GM10847 (cell line): ENCODE measurements around the gene ARFGEF3.

Experiments used
- POLR2A ChIP-seq: IDR thresholded peaks from 2 replicates; pipeline ENCODE4 v1.6.1; 2011; ENCODE audit not compliant: insufficient read length; ENCODE audit errors: extremely low read depth

Gene ARFGEF3

DNA sequence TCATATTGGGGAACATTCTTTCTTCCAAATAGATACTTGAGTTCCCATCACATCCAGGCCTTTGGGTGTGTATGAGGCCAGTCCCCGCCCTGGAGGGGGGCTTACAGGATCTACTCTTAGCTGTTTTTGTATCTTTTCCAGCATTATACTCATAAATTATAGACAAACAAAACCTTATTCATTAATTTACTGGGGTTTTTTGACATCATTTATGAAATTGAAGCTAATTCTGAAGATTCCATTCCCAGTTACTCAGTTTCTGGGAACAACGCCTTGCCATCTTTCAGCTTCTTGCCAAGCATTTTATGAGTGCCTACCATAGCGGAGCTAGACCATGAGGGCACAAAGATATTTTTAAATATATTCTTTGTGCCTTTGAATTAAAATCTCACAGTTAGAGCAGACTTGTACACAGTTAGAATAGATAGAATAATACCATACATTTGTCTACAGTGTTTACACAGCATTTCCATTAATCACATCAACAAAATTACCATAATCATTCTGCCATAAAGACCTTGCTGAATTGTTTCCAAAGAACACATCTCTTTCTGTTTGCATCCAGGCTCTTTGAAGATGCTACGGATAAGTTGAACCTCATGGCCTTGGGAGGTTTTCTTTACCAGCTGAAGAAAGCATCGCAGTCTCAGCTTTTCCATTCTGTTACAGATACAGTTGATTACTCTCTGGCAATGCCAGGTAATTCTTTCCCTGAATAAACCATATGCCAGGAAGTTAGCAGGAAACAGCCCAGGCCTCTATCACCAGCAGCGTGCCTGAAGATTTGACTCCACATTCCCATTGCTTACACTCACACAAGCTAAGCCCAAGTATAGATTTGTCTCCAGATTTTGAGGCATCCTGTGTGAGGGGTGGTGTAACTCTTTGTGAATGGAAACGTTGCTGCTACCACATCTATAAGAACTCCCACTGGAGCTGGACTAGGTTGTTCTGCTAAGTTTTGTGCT lies 132.0 kb downstream of the ARFGEF3 start:
- TF ChIP-seq POLR2A: no peak

DNA sequence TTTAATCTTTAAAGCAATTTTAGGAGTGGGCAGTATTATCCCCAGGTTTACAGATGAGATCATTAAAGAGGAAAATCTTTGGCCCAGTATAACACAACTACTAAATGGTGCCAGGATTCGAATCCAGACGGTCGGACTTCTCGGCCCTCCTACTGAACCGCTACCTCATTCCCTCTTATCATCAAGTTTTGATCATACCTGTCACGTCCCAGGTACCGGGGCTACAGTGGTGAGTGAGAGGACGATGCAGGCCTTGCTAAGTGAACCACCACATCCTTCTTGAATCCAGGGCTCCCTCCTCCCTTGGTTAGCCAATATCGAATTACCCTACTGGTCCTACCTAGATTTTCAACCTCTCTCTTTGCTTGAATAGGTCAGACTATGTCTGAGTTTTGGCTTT lies 134.6 kb downstream of the ARFGEF3 start:
- no peak for TF ChIP-seq POLR2A

DNA sequence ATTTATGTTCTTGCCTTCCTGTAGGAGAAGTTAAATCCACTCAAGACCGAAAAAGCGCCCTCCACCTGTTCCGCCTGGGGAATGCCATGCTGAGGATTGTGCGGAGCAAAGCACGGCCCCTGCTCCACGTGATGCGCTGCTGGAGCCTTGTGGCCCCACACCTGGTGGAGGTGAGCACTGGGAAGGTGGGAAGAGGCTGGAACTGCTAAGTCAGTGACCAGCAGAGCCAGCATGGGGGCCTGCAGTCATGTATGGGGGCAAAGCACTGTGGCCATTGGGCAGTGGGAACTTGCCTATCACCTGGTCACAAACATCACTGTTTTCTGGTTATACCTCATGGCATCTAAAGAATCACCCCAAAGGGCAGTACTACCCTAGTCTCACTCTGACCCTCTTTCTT lies 135.0 kb downstream of the ARFGEF3 start:
- TF ChIP-seq POLR2A: no peak

DNA sequence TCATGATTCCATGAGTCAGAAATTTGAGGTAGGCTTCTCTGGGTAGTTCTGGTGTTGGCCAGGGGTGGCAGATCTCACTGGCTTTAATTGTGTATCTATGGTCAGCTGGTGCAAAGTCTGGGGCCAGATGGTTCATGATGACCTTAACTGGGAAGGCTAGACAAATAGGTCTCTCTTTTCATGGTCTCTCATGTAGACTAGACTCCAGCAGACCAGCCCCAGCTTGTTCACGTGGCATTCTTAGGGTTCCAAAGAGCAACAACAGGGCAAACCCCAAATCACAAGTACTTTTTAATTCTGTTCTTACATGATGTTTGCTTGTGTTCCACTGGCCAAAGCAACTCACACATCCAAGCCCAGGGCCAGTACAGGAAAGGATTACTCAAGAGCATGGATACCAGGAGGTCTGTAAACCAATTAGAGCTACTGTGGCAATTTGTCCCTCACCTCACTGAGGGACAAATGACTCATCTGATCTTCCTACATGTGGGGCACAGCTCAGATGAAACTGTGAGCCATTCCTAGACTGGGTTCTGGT lies 136.1 kb downstream of the ARFGEF3 start:
- no peak for TF ChIP-seq POLR2A

DNA sequence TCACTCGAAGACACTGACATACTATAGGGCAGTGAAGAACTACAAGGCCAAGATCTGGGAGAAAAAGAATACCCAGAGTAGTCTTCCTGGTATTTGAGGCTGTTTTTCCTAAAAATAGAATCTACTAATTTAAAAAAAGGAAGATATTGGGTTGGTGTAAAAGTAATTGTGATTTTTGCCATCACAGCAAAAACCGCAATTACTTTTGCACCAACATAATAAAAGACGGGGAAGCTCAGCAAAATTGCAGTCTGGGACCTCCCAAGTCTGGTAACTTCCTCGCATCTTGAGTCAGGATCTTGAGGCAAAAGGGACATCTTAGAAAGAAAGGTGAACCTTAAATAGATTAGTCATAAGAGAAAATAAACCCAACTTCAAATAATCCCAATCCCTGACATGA lies 138.7 kb downstream of the ARFGEF3 start:
- no peak for TF ChIP-seq POLR2A

DNA sequence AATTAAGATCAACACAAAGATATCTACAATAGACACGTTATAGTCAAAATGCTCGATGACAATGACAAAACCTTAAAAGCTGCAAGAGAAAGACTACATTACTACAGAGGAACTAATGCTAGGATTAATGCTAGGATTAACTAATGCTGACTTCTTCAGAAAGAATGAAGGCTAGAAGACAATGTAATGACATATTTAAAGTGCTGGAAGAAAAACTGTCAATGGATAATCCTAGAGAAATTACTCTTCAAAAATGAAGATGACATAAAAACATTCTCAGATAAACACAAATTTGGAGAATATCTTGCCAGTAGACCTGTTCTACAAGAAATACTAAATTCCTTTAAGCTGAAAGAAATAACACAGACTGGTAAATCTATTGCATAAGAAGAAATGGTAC lies 140.8 kb downstream of the ARFGEF3 start:
- TF ChIP-seq POLR2A: no peak

DNA sequence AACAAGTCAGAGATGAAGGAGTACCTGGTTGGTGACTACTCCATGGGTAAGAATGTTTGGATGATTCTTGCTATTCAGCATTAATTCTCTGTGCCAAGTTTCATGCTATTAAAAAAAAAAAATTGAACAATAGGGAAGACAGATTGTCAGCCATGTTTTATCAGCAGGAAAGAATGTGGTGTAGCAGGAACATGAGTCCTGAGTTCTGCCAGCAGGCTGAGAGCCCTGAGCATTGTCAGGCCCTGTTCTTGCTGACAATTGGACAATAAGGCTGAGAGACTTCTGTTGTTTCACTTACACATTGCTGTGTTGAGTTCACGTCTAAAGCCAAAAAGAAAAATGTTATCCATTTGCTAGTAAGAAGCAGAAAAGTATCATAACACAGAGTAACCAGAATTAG lies 145.6 kb downstream of the ARFGEF3 start:
- TF ChIP-seq POLR2A: no peak

DNA sequence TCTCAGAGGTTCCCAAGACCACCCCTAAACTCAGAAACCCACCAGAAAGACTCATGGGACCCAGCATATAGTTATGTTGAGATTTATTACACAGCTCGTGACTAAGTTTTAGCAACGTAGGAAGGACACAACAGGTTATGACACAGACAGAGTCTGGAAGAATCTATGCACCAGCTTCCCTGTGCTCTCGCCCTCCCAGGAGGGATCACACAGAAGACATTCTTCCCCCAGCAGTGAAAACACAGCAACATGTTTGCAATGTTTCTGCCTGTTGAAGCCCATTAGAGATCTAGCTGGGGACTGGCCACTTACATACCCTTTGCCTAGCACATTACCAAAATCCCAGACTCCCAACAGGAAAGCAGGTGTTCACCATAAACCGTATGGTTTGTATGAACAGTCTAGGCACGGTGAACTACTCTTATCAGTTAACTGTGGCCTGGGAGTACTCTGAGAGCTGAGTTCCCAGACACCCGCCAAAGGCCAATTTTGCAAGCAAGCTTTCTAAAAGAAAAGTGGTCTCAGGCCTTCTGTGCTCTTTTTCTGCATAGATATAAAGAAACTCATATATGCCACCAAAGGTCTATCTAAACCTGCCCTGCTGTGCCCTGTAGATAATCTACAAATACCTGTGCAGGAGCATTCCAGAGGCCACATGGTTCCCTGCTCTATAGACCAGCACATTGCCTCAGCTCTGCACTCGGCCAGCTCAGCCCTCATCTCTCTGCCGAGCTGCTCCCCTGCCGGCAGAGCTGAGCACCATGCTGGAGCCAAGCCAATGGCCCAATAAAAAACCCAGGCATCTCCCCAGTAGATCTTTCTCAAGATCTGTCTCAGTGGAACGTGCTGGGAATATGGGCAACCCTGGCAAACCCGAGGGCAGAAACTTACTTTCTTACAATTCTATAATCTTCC lies 146.3 kb downstream of the ARFGEF3 start:
- no peak for TF ChIP-seq POLR2A

DNA sequence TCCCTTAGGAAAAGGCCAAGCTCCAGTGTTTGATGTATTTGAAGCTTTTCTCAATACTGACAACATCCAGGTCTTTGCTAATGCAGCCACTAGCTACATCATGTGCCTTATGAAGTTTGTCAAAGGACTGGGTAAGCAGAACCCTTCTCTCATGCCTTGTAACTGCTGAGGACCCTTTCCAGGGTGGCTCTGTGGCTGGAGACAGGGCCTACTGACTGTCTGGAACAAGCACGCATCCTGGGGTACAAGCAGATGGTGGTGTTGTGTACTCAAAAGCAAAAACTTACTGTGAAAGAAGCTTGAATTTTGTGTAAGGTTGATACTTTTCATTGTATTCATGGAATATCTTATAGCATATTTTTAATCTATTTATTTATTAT lies 147.0 kb downstream of the ARFGEF3 start:
- no peak for TF ChIP-seq POLR2A

DNA sequence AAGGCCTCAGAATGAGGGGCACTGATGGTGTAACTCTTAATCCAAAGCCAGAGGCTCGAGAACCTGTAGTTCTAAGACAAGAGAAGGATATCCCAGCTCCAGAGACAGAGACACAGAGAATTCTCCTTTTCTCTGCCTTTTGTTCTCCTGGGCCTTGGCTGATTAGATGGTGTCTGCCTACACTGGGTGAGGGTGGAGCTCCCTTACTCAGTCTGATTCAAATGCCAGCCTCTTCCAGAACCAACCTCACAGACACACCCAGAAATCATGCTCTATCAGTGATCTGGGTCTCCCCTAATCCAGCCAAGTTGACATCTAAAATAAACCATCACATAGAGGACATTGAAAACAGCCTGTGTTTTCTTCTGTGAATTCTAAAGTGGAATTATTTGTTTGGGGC lies 148.0 kb downstream of the ARFGEF3 start:
- no peak for TF ChIP-seq POLR2A

DNA sequence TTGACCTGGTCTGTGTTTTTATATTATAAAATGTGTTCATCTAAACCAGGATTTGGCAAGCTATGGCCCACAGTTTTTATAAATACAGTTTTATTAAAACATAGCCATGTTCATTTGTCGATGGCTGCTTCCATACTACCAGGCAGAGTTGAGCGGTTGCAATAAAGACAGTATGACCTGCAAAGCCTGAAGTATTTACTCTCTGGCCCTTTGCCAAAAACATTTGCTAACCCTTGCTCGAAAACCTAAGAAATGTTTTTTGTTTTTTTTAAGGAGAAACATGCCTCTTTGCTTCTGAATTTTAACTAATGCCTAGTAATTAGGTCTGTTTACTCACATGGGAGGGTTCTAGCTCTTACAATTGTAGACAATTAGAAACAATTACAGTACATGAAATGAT lies 148.6 kb downstream of the ARFGEF3 start:
- TF ChIP-seq POLR2A: no peak

DNA sequence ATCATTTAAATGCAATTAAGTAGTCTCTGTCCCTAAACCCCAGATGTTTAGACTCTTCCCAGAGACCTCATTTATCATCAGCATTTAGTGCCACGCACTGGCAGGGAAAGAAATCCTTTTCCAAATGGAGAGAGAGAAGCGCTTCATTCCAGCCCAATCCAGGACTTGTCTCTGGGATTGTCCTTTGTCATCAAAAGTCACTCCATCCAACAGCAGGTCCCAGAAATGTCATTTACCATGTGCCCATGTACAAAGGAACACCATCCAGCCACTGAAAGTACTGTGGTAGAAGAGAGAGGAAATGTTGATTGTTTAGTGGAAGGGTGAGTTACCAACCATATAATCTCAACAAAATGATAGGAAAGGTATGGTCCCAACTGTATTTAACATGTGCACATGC lies 149.1 kb downstream of the ARFGEF3 start:
- no peak for TF ChIP-seq POLR2A

DNA sequence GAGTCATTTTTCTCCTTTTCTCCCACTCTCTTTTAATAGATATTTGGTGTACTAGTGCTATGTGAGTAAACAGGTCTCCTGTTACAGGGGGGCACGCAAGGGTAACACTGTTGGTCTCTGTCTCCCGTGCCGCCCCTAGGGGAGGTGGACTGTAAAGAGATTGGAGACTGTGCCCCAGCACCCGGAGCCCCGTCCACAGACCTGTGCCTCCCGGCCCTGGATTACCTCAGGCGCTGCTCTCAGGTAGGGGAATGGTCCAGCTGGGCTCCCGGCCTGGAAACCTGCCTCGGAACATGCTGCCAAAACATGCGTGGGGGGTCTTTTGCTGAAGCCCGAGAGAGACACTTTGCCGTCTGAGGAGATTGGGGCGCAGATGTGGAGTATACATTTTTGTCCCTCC lies 149.5 kb downstream of the ARFGEF3 start:
- no peak for TF ChIP-seq POLR2A

DNA sequence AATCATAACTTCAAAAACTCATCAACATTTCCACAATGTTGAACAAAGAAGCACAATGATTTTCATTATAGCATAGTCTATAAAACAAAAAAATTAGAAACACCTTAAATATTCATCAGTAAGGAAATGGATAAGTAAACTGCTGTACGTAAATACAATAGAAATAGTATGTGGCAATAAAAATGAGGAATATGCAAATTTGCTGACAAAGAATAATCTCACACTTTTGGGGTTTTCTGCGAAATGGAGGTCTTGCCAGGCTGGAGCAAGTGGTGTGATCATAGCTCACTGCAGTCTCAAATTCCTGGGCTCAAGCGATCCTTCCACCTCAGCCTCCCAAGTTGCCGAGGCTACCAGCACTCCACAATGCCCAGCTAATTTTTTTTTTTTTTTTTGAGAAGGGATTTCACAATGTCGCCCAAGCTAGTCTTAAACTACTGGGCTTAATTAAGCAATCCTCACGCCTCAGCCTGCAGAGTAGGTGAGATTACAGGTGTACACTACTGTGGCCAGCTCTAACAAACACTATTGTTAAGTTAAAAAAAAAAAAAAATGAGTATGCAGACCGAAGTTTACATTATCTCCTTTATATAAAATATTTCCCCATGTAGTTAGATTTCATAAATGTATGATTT lies 157.1 kb downstream of the ARFGEF3 start:
- no peak for TF ChIP-seq POLR2A

DNA sequence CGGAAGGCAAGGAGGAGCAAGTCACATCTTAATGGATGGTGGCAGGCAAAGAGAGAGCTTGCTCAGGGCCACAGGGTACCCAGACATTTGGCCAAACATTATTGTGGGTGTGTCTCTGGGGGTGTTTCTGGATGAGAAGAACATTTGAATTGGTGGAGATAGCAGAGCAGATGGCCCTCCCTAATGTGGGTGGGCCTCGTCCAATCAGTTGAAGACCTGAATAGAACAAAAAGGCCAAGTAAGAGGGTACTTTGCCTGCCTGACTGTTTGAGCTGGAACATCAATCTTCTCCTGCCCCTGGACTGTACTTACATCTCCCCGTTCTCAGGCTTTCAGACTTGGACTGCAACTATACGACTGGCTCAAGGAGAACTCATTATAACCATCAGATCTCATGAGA lies 160.2 kb downstream of the ARFGEF3 start:
- no peak for TF ChIP-seq POLR2A
